BE2C (cell line): Measurements from ENCODE around the gene ATP5F1B.
"Not testable (repeated sequence)": the region's sequence is repeated elsewhere in the genome, so short reads cannot be mapped to it uniquely, and the experiment has no call there.

Experiments used
- DNase-seq: peaks from one replicate; pipeline ENCODE4 v3.0.0-alpha.2; 2020
- H3K27me3 ChIP-seq: fragments of 250-450 bp; sonication (Bioruptor Pico); 2 replicates; pipeline ENCODE4 v1.5.1; 2020; ENCODE audit warnings: mild to moderate bottlenecking
- H3K36me3 ChIP-seq: fragments of 250-450 bp; sonication (Bioruptor Pico); 2 replicates; pipeline ENCODE4 v1.5.1; 2020; ENCODE audit warnings: mild to moderate bottlenecking
- H3K4me1 ChIP-seq: fragments of 250-450 bp; sonication (Bioruptor Pico); 2 replicates; pipeline ENCODE4 v1.5.1; 2020
- H3K4me3 ChIP-seq: 2 replicates; pipeline ENCODE4 v1.5.1; 2011; ENCODE audit warnings: low read depth, low read length
- H3K9me3 ChIP-seq: fragments of 250-450 bp; sonication (Bioruptor Pico); 2 replicates; pipeline ENCODE4 v1.5.1; 2020
- TF ChIP-seq, protein P1 (sequence below): IDR thresholded peaks from 2 replicates; pipeline ENCODE4 v1.5.1; 2012; ENCODE audit warnings: mild to moderate bottlenecking, low read depth, low read length

The ATP5F1B gene

DNA sequence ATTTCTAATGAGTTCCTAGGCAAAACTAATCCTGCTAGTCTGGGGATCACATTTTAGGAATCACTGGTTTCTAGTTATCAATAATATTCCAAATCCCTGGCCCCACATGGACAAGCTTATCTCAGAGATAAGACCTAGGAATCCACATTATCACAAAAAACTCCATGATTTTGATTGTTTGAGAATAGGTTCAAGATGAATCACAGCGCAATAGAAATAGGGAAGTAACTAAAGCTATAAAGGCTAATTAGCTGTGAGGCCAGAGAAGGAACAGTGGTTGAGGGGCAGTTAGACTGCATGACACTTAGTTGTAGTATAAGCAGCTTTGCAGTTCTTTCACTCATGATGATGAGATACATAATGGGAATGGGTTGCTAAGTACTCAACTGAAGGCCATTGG, 13.1 kb upstream of the ATP5F1B start:
- Histone ChIP-seq H3K36me3 (peaks cover 4% of the 10 kb centered on the region), H3K4me3 (no peak overlapping the region), H3K4me1 (no peaks in the 10 kb centered on the region), H3K27me3 (no peaks in the 10 kb centered on the region), H3K9me3 (no peaks in the 10 kb centered on the region)
- TF ChIP-seq, protein P1, sequence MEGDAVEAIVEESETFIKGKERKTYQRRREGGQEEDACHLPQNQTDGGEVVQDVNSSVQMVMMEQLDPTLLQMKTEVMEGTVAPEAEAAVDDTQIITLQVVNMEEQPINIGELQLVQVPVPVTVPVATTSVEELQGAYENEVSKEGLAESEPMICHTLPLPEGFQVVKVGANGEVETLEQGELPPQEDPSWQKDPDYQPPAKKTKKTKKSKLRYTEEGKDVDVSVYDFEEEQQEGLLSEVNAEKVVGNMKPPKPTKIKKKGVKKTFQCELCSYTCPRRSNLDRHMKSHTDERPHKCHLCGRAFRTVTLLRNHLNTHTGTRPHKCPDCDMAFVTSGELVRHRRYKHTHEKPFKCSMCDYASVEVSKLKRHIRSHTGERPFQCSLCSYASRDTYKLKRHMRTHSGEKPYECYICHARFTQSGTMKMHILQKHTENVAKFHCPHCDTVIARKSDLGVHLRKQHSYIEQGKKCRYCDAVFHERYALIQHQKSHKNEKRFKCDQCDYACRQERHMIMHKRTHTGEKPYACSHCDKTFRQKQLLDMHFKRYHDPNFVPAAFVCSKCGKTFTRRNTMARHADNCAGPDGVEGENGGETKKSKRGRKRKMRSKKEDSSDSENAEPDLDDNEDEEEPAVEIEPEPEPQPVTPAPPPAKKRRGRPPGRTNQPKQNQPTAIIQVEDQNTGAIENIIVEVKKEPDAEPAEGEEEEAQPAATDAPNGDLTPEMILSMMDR = no peak
- DNase-seq = no peak

GRCh38 chr12:56657416-56658379, 11.9 kb upstream of the ATP5F1B start:
- no peaks in the 10 kb centered on the region; the same call in 1 of the 2 replicates for H3K9me3 ChIP-seq
- DNase-seq = no peak

GRCh38 chr12:56653781-56654180, 8.0 kb upstream of the ATP5F1B start:
- not testable (repeated sequence) for H3K4me3 ChIP-seq, H3K27me3 ChIP-seq, H3K9me3 ChIP-seq, H3K36me3 ChIP-seq, H3K4me1 ChIP-seq, DNase-seq

More at GRCh38 chr12:56657416-56658379, 11.9 kb upstream of the ATP5F1B start:
- Histone ChIP-seq H3K4me3 (no peak overlapping the region), H3K36me3 (no peaks in the 10 kb centered on the region; the same call in 1 of the 2 replicates), H3K4me1 (no peaks in the 10 kb centered on the region), H3K27me3 (no peaks in the 10 kb centered on the region)
- TF ChIP-seq, protein P1 = no peak

DNA sequence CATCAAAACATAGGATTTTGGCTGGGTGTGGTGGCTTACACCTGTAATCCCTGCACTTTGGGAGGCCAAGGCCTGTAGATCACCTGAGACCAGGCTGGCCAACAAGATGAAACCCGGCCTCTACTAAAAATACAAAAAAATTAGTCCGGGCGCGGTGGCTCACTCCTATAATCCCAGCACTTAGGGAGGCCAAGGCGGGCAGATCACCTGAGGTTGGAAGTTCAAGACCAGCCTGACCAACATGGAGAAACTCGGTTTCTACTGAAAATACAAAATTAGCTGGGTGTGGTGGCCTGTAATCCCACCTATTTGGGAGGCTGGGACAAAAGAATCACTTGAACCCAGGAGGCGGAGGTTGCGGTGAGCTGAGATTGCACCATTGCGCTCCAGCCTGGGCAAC, 2.2 kb upstream of the ATP5F1B start:
- not testable (repeated sequence) for H3K9me3 ChIP-seq, H3K4me3 ChIP-seq, DNase-seq, H3K27me3 ChIP-seq, H3K4me1 ChIP-seq
- peaks cover 26% of the 10 kb centered on the region for H3K36me3 ChIP-seq

GRCh38 chr12:56645201-56645716, 525 bp downstream of the ATP5F1B start:
- TF ChIP-seq, protein P1 = no peak
- H3K4me1 ChIP-seq = no peaks in the 10 kb centered on the region
- no peak for DNase-seq
- H3K36me3 ChIP-seq = peaks cover 47% of the 10 kb centered on the region
- H3K27me3 ChIP-seq = no peaks in the 10 kb centered on the region
- no peaks in the 10 kb centered on the region for H3K9me3 ChIP-seq
- H3K4me3 ChIP-seq = peak overlapping the region; percentile 100

GRCh38 chr12:56644654-56645053, 1.1 kb downstream of the ATP5F1B start:
- Histone ChIP-seq H3K27me3 (no peaks in the 10 kb centered on the region), H3K36me3 (peaks cover 53% of the 10 kb centered on the region), H3K4me1 (no peaks in the 10 kb centered on the region), H3K9me3 (no peaks in the 10 kb centered on the region), H3K4me3 (peak overlapping the region; percentile 100)
- TF ChIP-seq, protein P1 = no peak
- DNase-seq = no peak

DNA sequence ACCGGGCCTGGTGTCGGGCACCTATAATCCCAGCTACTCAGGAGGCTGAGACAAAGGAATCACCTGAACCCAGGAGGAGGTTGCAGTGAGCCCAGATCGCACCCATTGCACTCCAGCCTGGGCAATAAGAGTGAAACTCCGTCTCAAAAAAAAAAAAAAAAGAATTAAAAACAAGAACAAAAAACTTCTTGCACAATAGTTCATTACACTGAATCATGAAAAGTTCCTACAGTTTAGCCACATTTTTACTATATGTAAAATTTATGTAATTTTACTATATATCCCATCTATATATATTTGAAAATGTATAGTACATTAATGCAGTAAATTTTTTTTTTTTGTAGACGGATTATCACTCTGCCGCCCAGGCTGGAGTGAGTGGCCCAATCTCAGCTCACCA, 4.6 kb downstream of the ATP5F1B start:
- H3K4me1 ChIP-seq = peaks cover 4% of the 10 kb centered on the region
- peaks cover 77% of the 10 kb centered on the region for H3K36me3 ChIP-seq
- DNase-seq = no peak
- TF ChIP-seq, protein P1 = no peak
- no peaks in the 10 kb centered on the region for H3K27me3 ChIP-seq
- H3K4me3 ChIP-seq = no peak overlapping the region
- H3K9me3 ChIP-seq = no peaks in the 10 kb centered on the region
